A549 (cell line): ENCODE measurements around the gene ATRN.

ENCODE experiments used
- CBX8 ChIP-seq: fragments of 200-600 bp; sonication (generic); IDR thresholded peaks from 2 replicates; pipeline ENCODE4 v1.6.1; 2016
- CTCF ChIP-seq: fragments of >200 bp; sonication (Bioruptor Twin); formaldehyde crosslinking; IDR thresholded peaks from 3 replicates; pipeline ENCODE4 v1.5.1; 2016
- KDM1A ChIP-seq: fragments of 200-600 bp; sonication (generic); IDR thresholded peaks from 2 replicates; pipeline ENCODE4 v1.6.1; 2016; ENCODE audit warnings: low read depth, mild to moderate bottlenecking
- POLR2A ChIP-seq: IDR thresholded peaks from 2 replicates; pipeline ENCODE4 v1.6.1; 2012; ENCODE audit warnings: mild to moderate bottlenecking, low read length
- SREBF2 ChIP-seq: fragments of 450-650 bp; IDR thresholded peaks from 2 replicates; pipeline ENCODE4 v1.6.1; 2014; ENCODE audit warnings: mild to moderate bottlenecking, moderate library complexity
- ZNF302 ChIP-seq: fragments of 250-450 bp; sonication (Bioruptor Pico); IDR thresholded peaks from 2 replicates; pipeline ENCODE4 v1.9.0; 2021; ENCODE audit warnings: inconsistent platforms, mild to moderate bottlenecking, moderate library complexity

GRCh38 chr20:3606021-3606420 lies 135.2 kb downstream of the ATRN start:
- TF ChIP-seq KDM1A (no peak), CBX8 (no peak), SREBF2 (no peak), CTCF (no peak), POLR2A (no peak), ZNF302 (no peak)
